HG02840 (cell line): ENCODE measurements around the gene SOWAHA.

ENCODE experiments used
- ATAC-seq: cut with Tn5 transposase; IDR thresholded peaks from one replicate; pipeline ENCODE4 v1.9.1; 2021; ENCODE audit warnings: mild to moderate bottlenecking, moderate library complexity, moderate number of reproducible peaks; ENCODE audit not compliant: unreplicated experiment, low FRiP score

SOWAHA gene

GRCh38 chr5:132812781-132813598, at the start of gene SOWAHA:
SOWAHA (plus strand) TSS chr5:132813302; CDS start chr5:132813622, 320 bp downstream.
- ATAC-seq: no peak

- ATAC-seq: no peak
Observed at GRCh38 chr5:132764051-132764450, 49.1 kb upstream of the SOWAHA start.

GRCh38 chr5:132764671-132765238, 48.3 kb upstream of the SOWAHA start:
- no peak for ATAC-seq

- no peak for ATAC-seq
Observed at GRCh38 chr5:132765311-132766019, 47.6 kb upstream of the SOWAHA start.

GRCh38 chr5:132766020-132766805, 46.9 kb upstream of the SOWAHA start:
- no peak for ATAC-seq

GRCh38 chr5:132766806-132767055, 46.4 kb upstream of the SOWAHA start:
- ATAC-seq: no peak

GRCh38 chr5:132767150-132767549, 46.0 kb upstream of the SOWAHA start:
- ATAC-seq: no peak

- ATAC-seq: no peak
Observed at GRCh38 chr5:132768485-132768868, 44.6 kb upstream of the SOWAHA start.

GRCh38 chr5:132770476-132771159, 42.5 kb upstream of the SOWAHA start:
- ATAC-seq: no peak

GRCh38 chr5:132771503-132771998, 41.6 kb upstream of the SOWAHA start:
- no peak for ATAC-seq

GRCh38 chr5:132772291-132773070, 40.6 kb upstream of the SOWAHA start:
- no peak for ATAC-seq

- no peak for ATAC-seq
Observed at GRCh38 chr5:132773114-132773513, 40.0 kb upstream of the SOWAHA start.

- no peak for ATAC-seq
Observed at GRCh38 chr5:132773601-132774355, 39.3 kb upstream of the SOWAHA start.

GRCh38 chr5:132774406-132774805, 38.7 kb upstream of the SOWAHA start:
- ATAC-seq: no peak

GRCh38 chr5:132774896-132775295, 38.2 kb upstream of the SOWAHA start:
- no peak for ATAC-seq

- no peak for ATAC-seq
Observed at GRCh38 chr5:132775476-132775961, 37.6 kb upstream of the SOWAHA start.

- peak; percentile 22 for ATAC-seq
Observed at GRCh38 chr5:132776131-132776937, 36.8 kb upstream of the SOWAHA start.

- no peak for ATAC-seq
Observed at GRCh38 chr5:132776938-132777208, 36.2 kb upstream of the SOWAHA start.
